Astrocyte (in vitro differentiated cells and primary cell): Measurements from ENCODE around the gene CCNF. TPM values are rescaled to one million over a fixed set of nuclear protein-coding genes. Genes with fewer than 3 reads are reported as not detected.

Experiments used
- DNase-seq: peaks from one replicate; pipeline ENCODE4 v3.0.0-alpha.2; 2010; ENCODE audit warnings: low read depth
- FAIRE-seq: peaks from 2 replicates; lab custom pipeline; 2011; peaks lifted over from hg19 to GRCh38; lab: Jason Lieb, UNC
- H2AFZ ChIP-seq: 2 replicates; pipeline ENCODE4 v1.6.0; 2012; ENCODE audit warnings: low read depth, low read length, inconsistent platforms
- H3K27ac ChIP-seq: 2 replicates; pipeline ENCODE4 v1.5.1; 2011; ENCODE audit warnings: low read depth, low read length, inconsistent platforms
- H3K27me3 ChIP-seq: 2 replicates; pipeline ENCODE4 v1.6.0; 2011; ENCODE audit warnings: low read length, inconsistent platforms; ENCODE audit not compliant: insufficient read depth
- H3K36me3 ChIP-seq: 2 replicates; pipeline ENCODE4 v1.5.1; 2011; ENCODE audit warnings: low read length, inconsistent platforms; ENCODE audit not compliant: insufficient read depth
- H3K4me1 ChIP-seq: 2 replicates; pipeline ENCODE4 v1.5.1; 2011; ENCODE audit warnings: low read length, inconsistent platforms; ENCODE audit not compliant: insufficient read depth
- H3K4me2 ChIP-seq: 2 replicates; pipeline ENCODE4 v1.6.0; 2012; ENCODE audit warnings: low read length, inconsistent platforms
- H3K4me3 ChIP-seq: 2 replicates; pipeline ENCODE4 v1.5.1; 2011; ENCODE audit warnings: low read depth, mild to moderate bottlenecking, low read length, inconsistent platforms; ENCODE audit not compliant: insufficient read depth
- H3K79me2 ChIP-seq: 2 replicates; pipeline ENCODE4 v1.6.0; 2012; ENCODE audit warnings: mild to moderate bottlenecking, low read length, inconsistent platforms; ENCODE audit not compliant: insufficient read depth
- H3K9ac ChIP-seq: 2 replicates; pipeline ENCODE4 v1.6.0; 2012; ENCODE audit warnings: mild to moderate bottlenecking, low read length, inconsistent platforms
- H3K9me3 ChIP-seq: 2 replicates; pipeline ENCODE4 v1.5.1; 2012; ENCODE audit warnings: low read depth, mild to moderate bottlenecking, low read length, inconsistent platforms; ENCODE audit not compliant: insufficient read depth
- H4K20me1 ChIP-seq: 2 replicates; pipeline ENCODE4 v1.6.0; 2012; ENCODE audit warnings: low read length, inconsistent platforms; ENCODE audit not compliant: insufficient read depth
- H3K27ac Mint-ChIP-seq: one replicate; pipeline ENCODE4 v1.8.0; 2021; ENCODE audit warnings: mild to moderate bottlenecking, mixed read lengths; ENCODE audit not compliant: unreplicated experiment
- H3K27me3 Mint-ChIP-seq: one replicate; pipeline ENCODE4 v1.8.0; 2021; ENCODE audit warnings: low read depth, mixed read lengths; ENCODE audit not compliant: unreplicated experiment
- H3K36me3 Mint-ChIP-seq: one replicate; pipeline ENCODE4 v1.8.0; 2021; ENCODE audit warnings: low read depth, mixed read lengths; ENCODE audit not compliant: unreplicated experiment
- H3K4me1 Mint-ChIP-seq: one replicate; pipeline ENCODE4 v1.8.0; 2021; ENCODE audit warnings: low read depth, mixed read lengths; ENCODE audit not compliant: unreplicated experiment
- H3K4me3 Mint-ChIP-seq: one replicate; pipeline ENCODE4 v1.8.0; 2021; ENCODE audit warnings: mild to moderate bottlenecking, moderate library complexity, mixed read lengths; ENCODE audit not compliant: unreplicated experiment
- H3K9me3 Mint-ChIP-seq: one replicate; pipeline ENCODE4 v1.8.0; 2021; ENCODE audit warnings: mild to moderate bottlenecking, mixed read lengths; ENCODE audit not compliant: unreplicated experiment
- EZH2 ChIP-seq: IDR thresholded peaks from 2 replicates; pipeline ENCODE4 v1.6.1; 2012; ENCODE audit warnings: mild to moderate bottlenecking, low read length, inconsistent platforms; ENCODE audit not compliant: insufficient read depth
- total RNA-seq: library from RNA; stranded (reverse); gene quantifications from 2 replicates; pipeline ENCODE4 v1.2.1, GENCODE V29; 2021
- TF ChIP-seq, protein P1 (sequence below): IDR thresholded peaks from 2 replicates; pipeline ENCODE4 v1.5.1; 2011; ENCODE audit warnings: low read depth, mild to moderate bottlenecking, inconsistent platforms, low read length, moderate library complexity; ENCODE audit not compliant: insufficient read depth

The CCNF gene
- total RNA-seq, 1 donor from 2014 or later = 6.4 TPM

DNA sequence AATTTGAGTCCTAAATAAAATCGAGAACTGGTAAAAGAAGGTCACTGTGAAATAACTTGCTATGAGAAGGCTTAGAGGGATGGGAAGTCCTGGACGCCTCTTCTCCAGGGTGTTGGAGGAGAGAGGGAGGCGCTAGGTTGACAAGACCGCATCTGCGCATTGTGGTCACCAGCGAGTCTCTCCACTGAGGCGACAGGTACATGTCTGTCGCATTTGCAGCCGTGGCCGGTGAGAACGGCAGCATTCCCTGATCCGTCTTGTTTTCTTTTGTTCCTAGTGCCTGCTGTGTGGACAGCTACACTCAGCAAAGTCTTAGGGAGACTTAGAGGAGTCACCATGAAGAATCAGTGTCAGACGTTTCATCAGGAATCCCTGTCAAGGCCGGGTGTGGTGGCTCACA is 76.4 kb downstream of the CCNF start:
- H2AFZ ChIP-seq = no peak overlapping the region
- DNase-seq = no peak
- H3K79me2 ChIP-seq = no peaks in the 10 kb centered on the region
- Mint-ChIP-seq H3K27ac (no peak overlapping the region), H3K4me3 (no peak overlapping the region), H3K9me3 (no peaks in the 10 kb centered on the region), H3K4me1 (peaks cover 8% of the 10 kb centered on the region), H3K27me3 (peaks cover 1% of the 10 kb centered on the region), H3K36me3 (no peaks in the 10 kb centered on the region)
- no peaks in the 10 kb centered on the region for H3K36me3 ChIP-seq
- no peaks in the 10 kb centered on the region for H3K27me3 ChIP-seq
- H3K4me1 ChIP-seq = peaks cover 12% of the 10 kb centered on the region
- peaks cover 18% of the 10 kb centered on the region for H4K20me1 ChIP-seq
- H3K9me3 ChIP-seq = no peaks in the 10 kb centered on the region
- H3K4me2 ChIP-seq = no peak overlapping the region
- FAIRE-seq = no peak
- H3K9ac ChIP-seq = no peak overlapping the region
- no peak overlapping the region for H3K4me3 ChIP-seq
- no peak overlapping the region for H3K27ac ChIP-seq
- TF ChIP-seq, protein P1, sequence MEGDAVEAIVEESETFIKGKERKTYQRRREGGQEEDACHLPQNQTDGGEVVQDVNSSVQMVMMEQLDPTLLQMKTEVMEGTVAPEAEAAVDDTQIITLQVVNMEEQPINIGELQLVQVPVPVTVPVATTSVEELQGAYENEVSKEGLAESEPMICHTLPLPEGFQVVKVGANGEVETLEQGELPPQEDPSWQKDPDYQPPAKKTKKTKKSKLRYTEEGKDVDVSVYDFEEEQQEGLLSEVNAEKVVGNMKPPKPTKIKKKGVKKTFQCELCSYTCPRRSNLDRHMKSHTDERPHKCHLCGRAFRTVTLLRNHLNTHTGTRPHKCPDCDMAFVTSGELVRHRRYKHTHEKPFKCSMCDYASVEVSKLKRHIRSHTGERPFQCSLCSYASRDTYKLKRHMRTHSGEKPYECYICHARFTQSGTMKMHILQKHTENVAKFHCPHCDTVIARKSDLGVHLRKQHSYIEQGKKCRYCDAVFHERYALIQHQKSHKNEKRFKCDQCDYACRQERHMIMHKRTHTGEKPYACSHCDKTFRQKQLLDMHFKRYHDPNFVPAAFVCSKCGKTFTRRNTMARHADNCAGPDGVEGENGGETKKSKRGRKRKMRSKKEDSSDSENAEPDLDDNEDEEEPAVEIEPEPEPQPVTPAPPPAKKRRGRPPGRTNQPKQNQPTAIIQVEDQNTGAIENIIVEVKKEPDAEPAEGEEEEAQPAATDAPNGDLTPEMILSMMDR = no peak
- TF ChIP-seq EZH2 = no peak

DNA sequence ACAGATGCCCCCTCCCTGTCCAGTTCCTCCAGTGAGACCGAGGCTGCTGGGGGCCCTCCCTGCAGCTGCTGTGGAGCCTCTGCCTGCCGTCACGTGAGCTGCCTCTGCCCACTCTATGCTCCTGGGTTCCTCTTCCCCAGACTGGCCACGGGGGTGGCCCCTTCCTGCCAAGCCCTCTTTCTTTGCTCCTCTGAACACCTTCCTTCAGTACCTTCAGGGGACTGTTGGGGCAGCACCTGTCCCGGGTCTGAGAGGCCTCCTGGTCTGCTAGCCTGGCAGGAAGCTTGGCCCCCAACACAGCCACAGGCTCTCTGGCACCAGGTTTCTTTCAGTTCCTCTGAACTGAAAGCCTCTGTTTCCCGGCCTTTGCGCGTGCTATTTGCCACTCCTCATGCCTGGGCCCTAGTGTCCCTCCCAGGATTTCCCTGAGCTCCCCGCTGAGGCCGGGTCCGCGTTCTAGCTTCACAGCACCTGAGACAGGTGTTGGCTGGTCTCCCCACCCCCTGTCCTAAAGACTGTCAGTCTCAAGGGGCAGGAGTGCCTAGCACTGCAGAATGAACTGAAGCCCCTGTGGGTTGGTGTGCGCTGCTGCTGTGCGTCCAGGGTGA is 77.9 kb downstream of the CCNF start:
- Histone ChIP-seq H3K36me3 (no peaks in the 10 kb centered on the region), H3K9ac (no peak overlapping the region), H3K27ac (no peak overlapping the region), H4K20me1 (peaks cover 7% of the 10 kb centered on the region), H3K79me2 (no peaks in the 10 kb centered on the region), H3K4me2 (no peak overlapping the region), H3K4me3 (no peak overlapping the region), H3K4me1 (peaks cover 20% of the 10 kb centered on the region), H3K9me3 (no peaks in the 10 kb centered on the region), H3K27me3 (no peaks in the 10 kb centered on the region), H2AFZ (no peak overlapping the region)
- no peak for TF ChIP-seq EZH2
- TF ChIP-seq, protein P1 = no peak
- Mint-ChIP-seq H3K36me3 (peaks cover 2% of the 10 kb centered on the region), H3K9me3 (no peaks in the 10 kb centered on the region), H3K27me3 (peaks cover 1% of the 10 kb centered on the region), H3K27ac (no peak overlapping the region), H3K4me1 (peaks cover 12% of the 10 kb centered on the region), H3K4me3 (no peak overlapping the region)
- FAIRE-seq = no peak
- no peak for DNase-seq

DNA sequence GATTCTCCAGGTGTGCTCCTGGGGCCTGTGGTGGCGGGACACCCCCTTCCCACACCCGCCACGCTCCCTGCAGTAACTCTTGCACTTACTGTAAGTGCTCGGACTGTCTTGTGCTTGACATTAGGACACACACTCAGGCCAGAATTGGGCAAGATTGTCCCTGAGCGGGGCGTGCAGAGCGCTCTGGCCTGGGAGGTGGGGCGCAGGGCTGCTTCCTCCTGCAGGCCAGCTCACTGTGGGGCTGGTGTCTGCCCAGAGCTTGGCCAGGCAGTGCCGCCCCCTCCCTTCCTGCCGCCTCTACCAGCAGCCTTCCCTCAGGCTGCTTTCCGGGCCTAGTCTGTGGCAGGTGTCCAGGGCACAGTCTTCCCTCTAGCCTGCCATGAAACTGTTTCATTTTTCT is 78.4 kb downstream of the CCNF start:
- Histone ChIP-seq H2AFZ (no peak overlapping the region), H3K27ac (no peak overlapping the region), H3K4me2 (no peak overlapping the region), H3K4me1 (peaks cover 15% of the 10 kb centered on the region), H3K4me3 (no peak overlapping the region), H3K9ac (no peak overlapping the region), H3K9me3 (no peaks in the 10 kb centered on the region), H3K79me2 (no peaks in the 10 kb centered on the region), H3K27me3 (no peaks in the 10 kb centered on the region), H4K20me1 (peaks cover 2% of the 10 kb centered on the region), H3K36me3 (no peaks in the 10 kb centered on the region)
- FAIRE-seq = no peak
- H3K9me3 Mint-ChIP-seq = no peaks in the 10 kb centered on the region
- no peak for DNase-seq
- H3K36me3 Mint-ChIP-seq = peaks cover 2% of the 10 kb centered on the region
- no peak overlapping the region for H3K4me3 Mint-ChIP-seq
- H3K4me1 Mint-ChIP-seq = peaks cover 8% of the 10 kb centered on the region
- no peak overlapping the region for H3K27ac Mint-ChIP-seq
- TF ChIP-seq EZH2 = no peak
- TF ChIP-seq, protein P1 = no peak
- H3K27me3 Mint-ChIP-seq = peaks cover 1% of the 10 kb centered on the region
